Measurements from ENCODE around the gene ZIC2.

Gene ZIC2

DNA sequence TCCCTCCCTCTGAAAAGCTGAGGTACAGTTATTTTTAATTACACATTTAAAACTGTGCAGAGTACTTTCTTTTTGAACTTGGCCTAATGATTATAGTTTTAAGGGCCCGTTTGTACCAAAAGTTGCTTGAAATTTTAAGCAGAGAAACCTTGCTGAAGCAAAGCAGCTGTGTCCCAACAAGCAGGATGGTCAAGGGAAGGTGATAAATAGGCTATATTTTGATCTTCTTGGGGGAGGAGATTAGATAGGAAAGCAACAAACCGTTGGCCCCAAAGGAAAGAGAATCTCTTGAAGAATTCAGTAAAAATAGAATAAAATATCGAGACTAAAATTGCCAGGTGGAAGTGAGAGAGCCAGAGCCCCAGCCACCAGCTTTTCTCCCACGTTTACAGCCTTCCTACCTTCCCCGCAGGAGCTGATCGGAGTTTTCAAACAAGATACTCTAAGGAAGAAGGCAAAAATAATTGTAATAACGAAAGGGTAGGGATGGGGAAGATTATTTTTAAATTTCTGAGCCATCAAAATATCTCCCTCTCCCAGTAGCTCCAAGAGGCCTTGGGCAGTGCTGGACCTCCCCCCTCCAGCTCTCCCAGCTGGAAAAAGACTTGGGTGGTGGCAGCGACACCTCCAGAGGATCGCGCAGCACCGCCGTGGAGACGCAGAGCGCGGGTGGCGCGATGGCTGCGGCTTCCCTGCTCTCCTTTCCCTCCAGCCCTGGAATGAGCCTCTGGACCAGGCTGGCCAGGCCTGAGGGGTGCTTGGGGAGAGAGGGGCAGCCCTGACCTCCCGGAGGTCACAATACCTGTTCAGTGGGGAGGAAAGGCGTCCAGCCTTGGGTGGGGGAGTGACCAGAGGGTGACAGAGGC, 5.8 kb downstream of the ZIC2 start:
- H3K36me3 ChIP-seq (ENCODE audit: control insufficient read depth in 2 of 2, insufficient read depth in 1 of 2, low read length in 2 of 2) = peaks cover 0 to 33% of the 10 kb centered on the region in 2 experiments; a peak in 1 of 3 replicates
- CTCF ChIA-PET = interaction anchor here (0.7 to 2.0 kb wide), 4 partner anchors 16 to 342 kb away, joined by 3 to 8 read pairs (median 4); no protein-coding TSS in a partner anchor
- POLR2A ChIA-PET = interaction anchor here (0.6 to 1.4 kb wide), 6 partner anchors 16 to 245 kb away, joined by 3 to 12 read pairs (median 5); partner anchors contain the start of gene ZIC5
- H3K27ac ChIP-seq (ENCODE audit: extremely low read depth, low read depth, low read length) = no peak overlapping the region
- no peak overlapping the region for H3K4me3 ChIP-seq (ENCODE audit: low read depth, low read length)
- no peaks in the 10 kb centered on the region for H3K9me3 ChIP-seq (ENCODE audit: control insufficient read depth, insufficient read depth, low read depth, low read length)
- peaks cover 1% of the 10 kb centered on the region; the same call in 1 of the 2 replicates for H3K4me1 ChIP-seq (ENCODE audit: control insufficient read depth, insufficient read depth, low read length)
- TF ChIP-seq ZNF510 (tag by site-specific recombination; IDR thresholded peaks at IDR 0.05; ENCODE audit: insufficient replicate concordance) (no peak), ZNF776 (tag by site-specific recombination; IDR thresholded peaks at IDR 0.05; ENCODE audit: borderline replicate concordance) (no peak), MEIS1 (CRISPR knock-in tag; IDR thresholded peaks at IDR 0.05; ENCODE audit: borderline replicate concordance) (no peak), MZF1 (tag by site-specific recombination; IDR thresholded peaks at IDR 0.05; ENCODE audit: borderline replicate concordance) (no peak), ZNF624 (tag by site-specific recombination; IDR thresholded peaks at IDR 0.05) (no peak), ZNF391 (tag by site-specific recombination; IDR thresholded peaks at IDR 0.05; ENCODE audit: borderline replicate concordance, low read depth) (no peak), GLIS2 (tag by site-specific recombination; IDR thresholded peaks at IDR 0.05) (peak; percentile 57), GLIS1 (tag by site-specific recombination; IDR thresholded peaks at IDR 0.05) (peak; percentile 29), BCL11B (tag by site-specific recombination; IDR thresholded peaks at IDR 0.05; ENCODE audit: low read depth) (peak; percentile 87), ZNF654 (tag by site-specific recombination; IDR thresholded peaks at IDR 0.05; ENCODE audit: low read depth) (no peak), ZNF792 (tag by site-specific recombination; IDR thresholded peaks at IDR 0.05) (no peak), ZNF837 (tag by site-specific recombination; IDR thresholded peaks at IDR 0.05) (no peak), ZNF416 (tag by site-specific recombination; IDR thresholded peaks at IDR 0.05) (no peak), OSR2 (tag by site-specific recombination; IDR thresholded peaks at IDR 0.05) (no peak), ZNF548 (tag by site-specific recombination; IDR thresholded peaks at IDR 0.05) (no peak), KLF10 (tag by site-specific recombination; IDR thresholded peaks at IDR 0.05) (no peak), ZNF114 (tag by site-specific recombination; IDR thresholded peaks at IDR 0.05) (no peak), ZNF677 (tag by site-specific recombination; IDR thresholded peaks at IDR 0.05) (no peak), ZNF23 (tag by site-specific recombination; IDR thresholded peaks at IDR 0.05; ENCODE audit: borderline replicate concordance) (no peak), ZNF239 (tag by site-specific recombination; IDR thresholded peaks at IDR 0.05) (no peak), ZNF549 (tag by site-specific recombination; IDR thresholded peaks at IDR 0.05) (no peak)
- TF ChIP-seq, protein P1, sequence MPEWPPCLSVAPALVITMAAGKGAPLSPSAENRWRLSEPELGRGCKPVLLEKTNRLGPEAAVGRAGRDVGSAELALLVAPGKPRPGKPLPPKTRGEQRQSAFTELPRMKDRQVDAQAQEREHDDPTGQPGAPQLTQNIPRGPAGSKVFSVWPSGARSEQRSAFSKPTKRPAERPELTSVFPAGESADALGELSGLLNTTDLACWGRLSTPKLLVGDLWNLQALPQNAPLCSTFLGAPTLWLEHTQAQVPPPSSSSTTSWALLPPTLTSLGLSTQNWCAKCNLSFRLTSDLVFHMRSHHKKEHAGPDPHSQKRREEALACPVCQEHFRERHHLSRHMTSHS (tag by site-specific recombination; IDR thresholded peaks at IDR 0.05) = no peak
- TF ChIP-seq, protein P2, sequence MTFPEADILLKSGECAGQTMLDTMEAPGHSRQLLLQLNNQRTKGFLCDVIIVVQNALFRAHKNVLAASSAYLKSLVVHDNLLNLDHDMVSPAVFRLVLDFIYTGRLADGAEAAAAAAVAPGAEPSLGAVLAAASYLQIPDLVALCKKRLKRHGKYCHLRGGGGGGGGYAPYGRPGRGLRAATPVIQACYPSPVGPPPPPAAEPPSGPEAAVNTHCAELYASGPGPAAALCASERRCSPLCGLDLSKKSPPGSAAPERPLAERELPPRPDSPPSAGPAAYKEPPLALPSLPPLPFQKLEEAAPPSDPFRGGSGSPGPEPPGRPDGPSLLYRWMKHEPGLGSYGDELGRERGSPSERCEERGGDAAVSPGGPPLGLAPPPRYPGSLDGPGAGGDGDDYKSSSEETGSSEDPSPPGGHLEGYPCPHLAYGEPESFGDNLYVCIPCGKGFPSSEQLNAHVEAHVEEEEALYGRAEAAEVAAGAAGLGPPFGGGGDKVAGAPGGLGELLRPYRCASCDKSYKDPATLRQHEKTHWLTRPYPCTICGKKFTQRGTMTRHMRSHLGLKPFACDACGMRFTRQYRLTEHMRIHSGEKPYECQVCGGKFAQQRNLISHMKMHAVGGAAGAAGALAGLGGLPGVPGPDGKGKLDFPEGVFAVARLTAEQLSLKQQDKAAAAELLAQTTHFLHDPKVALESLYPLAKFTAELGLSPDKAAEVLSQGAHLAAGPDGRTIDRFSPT (tag by site-specific recombination; IDR thresholded peaks at IDR 0.05) = 0 out of 2 replicates have a peak, but pooled peaks have one; percentile 18
- TF ChIP-seq, protein P3, sequence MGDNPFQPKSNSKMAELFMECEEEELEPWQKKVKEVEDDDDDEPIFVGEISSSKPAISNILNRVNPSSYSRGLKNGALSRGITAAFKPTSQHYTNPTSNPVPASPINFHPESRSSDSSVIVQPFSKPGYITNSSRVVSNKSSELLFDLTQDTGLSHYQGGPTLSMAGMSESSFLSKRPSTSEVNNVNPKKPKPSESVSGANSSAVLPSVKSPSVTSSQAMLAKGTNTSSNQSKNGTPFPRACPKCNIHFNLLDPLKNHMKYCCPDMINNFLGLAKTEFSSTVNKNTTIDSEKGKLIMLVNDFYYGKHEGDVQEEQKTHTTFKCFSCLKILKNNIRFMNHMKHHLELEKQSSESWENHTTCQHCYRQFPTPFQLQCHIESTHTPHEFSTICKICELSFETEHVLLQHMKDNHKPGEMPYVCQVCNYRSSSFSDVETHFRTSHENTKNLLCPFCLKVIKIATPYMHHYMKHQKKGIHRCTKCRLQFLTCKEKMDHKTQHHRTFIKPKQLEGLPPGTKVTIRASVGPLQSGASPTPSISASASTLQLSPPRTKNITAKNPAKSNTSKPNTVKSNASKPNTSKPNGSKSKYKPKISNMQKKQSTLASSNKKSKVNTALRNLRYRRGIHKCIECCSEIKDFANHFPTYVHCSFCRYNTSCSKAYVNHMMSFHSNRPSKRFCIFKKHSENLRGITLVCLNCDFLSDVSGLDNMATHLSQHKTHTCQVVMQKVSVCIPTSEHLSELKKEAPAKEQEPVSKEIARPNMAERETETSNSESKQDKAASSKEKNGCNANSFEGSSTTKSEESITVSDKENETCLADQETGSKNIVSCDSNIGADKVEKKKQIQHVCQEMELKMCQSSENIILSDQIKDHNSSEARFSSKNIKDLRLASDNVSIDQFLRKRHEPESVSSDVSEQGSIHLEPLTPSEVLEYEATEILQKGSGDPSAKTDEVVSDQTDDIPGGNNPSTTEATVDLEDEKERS (tag by site-specific recombination; IDR thresholded peaks at IDR 0.05) = no peak
- TF ChIP-seq, protein P4, sequence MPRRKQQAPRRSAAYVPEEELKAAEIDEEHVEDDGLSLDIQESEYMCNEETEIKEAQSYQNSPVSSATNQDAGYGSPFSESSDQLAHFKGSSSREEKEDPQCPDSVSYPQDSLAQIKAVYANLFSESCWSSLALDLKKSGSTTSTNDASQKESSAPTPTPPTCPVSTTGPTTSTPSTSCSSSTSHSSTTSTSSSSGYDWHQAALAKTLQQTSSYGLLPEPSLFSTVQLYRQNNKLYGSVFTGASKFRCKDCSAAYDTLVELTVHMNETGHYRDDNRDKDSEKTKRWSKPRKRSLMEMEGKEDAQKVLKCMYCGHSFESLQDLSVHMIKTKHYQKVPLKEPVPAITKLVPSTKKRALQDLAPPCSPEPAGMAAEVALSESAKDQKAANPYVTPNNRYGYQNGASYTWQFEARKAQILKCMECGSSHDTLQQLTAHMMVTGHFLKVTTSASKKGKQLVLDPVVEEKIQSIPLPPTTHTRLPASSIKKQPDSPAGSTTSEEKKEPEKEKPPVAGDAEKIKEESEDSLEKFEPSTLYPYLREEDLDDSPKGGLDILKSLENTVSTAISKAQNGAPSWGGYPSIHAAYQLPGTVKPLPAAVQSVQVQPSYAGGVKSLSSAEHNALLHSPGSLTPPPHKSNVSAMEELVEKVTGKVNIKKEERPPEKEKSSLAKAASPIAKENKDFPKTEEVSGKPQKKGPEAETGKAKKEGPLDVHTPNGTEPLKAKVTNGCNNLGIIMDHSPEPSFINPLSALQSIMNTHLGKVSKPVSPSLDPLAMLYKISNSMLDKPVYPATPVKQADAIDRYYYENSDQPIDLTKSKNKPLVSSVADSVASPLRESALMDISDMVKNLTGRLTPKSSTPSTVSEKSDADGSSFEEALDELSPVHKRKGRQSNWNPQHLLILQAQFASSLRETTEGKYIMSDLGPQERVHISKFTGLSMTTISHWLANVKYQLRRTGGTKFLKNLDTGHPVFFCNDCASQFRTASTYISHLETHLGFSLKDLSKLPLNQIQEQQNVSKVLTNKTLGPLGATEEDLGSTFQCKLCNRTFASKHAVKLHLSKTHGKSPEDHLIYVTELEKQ (tag by site-specific recombination; IDR thresholded peaks at IDR 0.05; ENCODE audit: borderline replicate concordance) = no peak
- TF ChIP-seq, protein P5, sequence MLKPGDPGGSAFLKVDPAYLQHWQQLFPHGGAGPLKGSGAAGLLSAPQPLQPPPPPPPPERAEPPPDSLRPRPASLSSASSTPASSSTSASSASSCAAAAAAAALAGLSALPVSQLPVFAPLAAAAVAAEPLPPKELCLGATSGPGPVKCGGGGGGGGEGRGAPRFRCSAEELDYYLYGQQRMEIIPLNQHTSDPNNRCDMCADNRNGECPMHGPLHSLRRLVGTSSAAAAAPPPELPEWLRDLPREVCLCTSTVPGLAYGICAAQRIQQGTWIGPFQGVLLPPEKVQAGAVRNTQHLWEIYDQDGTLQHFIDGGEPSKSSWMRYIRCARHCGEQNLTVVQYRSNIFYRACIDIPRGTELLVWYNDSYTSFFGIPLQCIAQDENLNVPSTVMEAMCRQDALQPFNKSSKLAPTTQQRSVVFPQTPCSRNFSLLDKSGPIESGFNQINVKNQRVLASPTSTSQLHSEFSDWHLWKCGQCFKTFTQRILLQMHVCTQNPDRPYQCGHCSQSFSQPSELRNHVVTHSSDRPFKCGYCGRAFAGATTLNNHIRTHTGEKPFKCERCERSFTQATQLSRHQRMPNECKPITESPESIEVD (tag by site-specific recombination; IDR thresholded peaks at IDR 0.05) = no peak
